Lower lobe of right lung (tissue), 2 donors: ENCODE data around the gene CDO1. TPM values are rescaled to one million over a fixed set of nuclear protein-coding genes. Genes with fewer than 3 reads are reported as not detected.

Experiments used
- ATAC-seq, 2 donors: fragments of 200-7000 bp; cut with Tn5 transposase; one replicate each; pipeline ENCODE4 v1.9.1; 2020 to 2022; ENCODE audit warnings: mild to moderate bottlenecking in 2 of 2, moderate library complexity in 2 of 2
- DNase-seq: peaks from one replicate; pipeline ENCODE4 v3.0.0-alpha.2; 2020
- H3K27ac ChIP-seq: fragments of 200-600 bp; one replicate; pipeline ENCODE4 v1.8.0; 2022
- H3K27me3 ChIP-seq: fragments of 200-600 bp; one replicate; pipeline ENCODE4 v1.8.0; 2022; ENCODE audit warnings: low read depth
- H3K36me3 ChIP-seq: fragments of 200-600 bp; one replicate; pipeline ENCODE4 v1.8.0; 2022; ENCODE audit warnings: mild to moderate bottlenecking
- H3K4me1 ChIP-seq: fragments of 200-600 bp; one replicate; pipeline ENCODE4 v1.8.0; 2022
- H3K4me3 ChIP-seq: fragments of 200-600 bp; one replicate; pipeline ENCODE4 v1.8.0; 2022; ENCODE audit warnings: mild to moderate bottlenecking
- H3K9me3 ChIP-seq: fragments of 200-600 bp; one replicate; pipeline ENCODE4 v1.8.0; 2022
- CTCF ChIP-seq: fragments of 200-600 bp; IDR thresholded peaks from one replicate; pipeline ENCODE4 v1.8.0; 2022; ENCODE audit warnings: antibody characterized with exemption, mild to moderate bottlenecking
- intact Hi-C: fragments of 100-400 bp; cut with DNase I; formaldehyde crosslinking; loops from one replicate; pipeline ENCODE4 v1.11.0; 2022
- total RNA-seq: library from RNA; stranded (reverse); fragmentation: NEBNext Ultra II Directional; extraction: Animal tissue kit (Norgen Biotek cat#: 25700); gene quantifications from one replicate; pipeline ENCODE4 v1.2.1, GENCODE V29; 2021
- donor health status: DM: no; HTN: yes; CAD: no; lungs with severe emphysema.

The CDO1 gene
- total RNA-seq, 1 donor from 2014 or later = 12.8 TPM

GRCh38 chr5:115844321-115844817, 27.9 kb upstream of the CDO1 start:
- DNase-seq = no peak
- Histone ChIP-seq H3K27ac (no peak overlapping the region), H3K36me3 (no peaks in the 10 kb centered on the region), H3K4me3 (no peak overlapping the region), H3K4me1 (peaks cover 46% of the 10 kb centered on the region), H3K9me3 (no peaks in the 10 kb centered on the region), H3K27me3 (no peaks in the 10 kb centered on the region)
- TF ChIP-seq CTCF = no peak
- intact Hi-C loops = no loop called here
- ATAC-seq = no peak

GRCh38 chr5:115843444-115844130, 27.1 kb upstream of the CDO1 start:
- intact Hi-C loops = no loop called here
- peak overlapping the region; percentile 84 for H3K4me3 ChIP-seq
- TF ChIP-seq CTCF = no peak

GRCh38 chr5:115842952-115843351, 26.5 kb upstream of the CDO1 start:
- DNase-seq (no peak), ATAC-seq (no peak)
- peak overlapping the region; percentile 91 for H3K27ac ChIP-seq
- no peak for TF ChIP-seq CTCF
- H3K27me3 ChIP-seq = no peaks in the 10 kb centered on the region
- H3K36me3 ChIP-seq = peaks cover 7% of the 10 kb centered on the region
- no peaks in the 10 kb centered on the region for H3K9me3 ChIP-seq
- H3K4me3 ChIP-seq = peak overlapping the region; percentile 84
- H3K4me1 ChIP-seq = peaks cover 59% of the 10 kb centered on the region
- intact Hi-C loops = no loop called here

More at GRCh38 chr5:115843444-115844130, 27.1 kb upstream of the CDO1 start:
- DNase-seq (no peak), ATAC-seq (no peak)
- Histone ChIP-seq H3K4me1 (peaks cover 53% of the 10 kb centered on the region), H3K36me3 (peaks cover under 1% of the 10 kb centered on the region), H3K27me3 (no peaks in the 10 kb centered on the region), H3K9me3 (no peaks in the 10 kb centered on the region), H3K27ac (no peak overlapping the region)

GRCh38 chr5:115842089-115842935, 25.9 kb upstream of the CDO1 start:
- H3K4me1 ChIP-seq = peaks cover 66% of the 10 kb centered on the region
- intact Hi-C loops = no loop called here
- DNase-seq = no peak

More at GRCh38 chr5:115842089-115842935, 25.9 kb upstream of the CDO1 start:
- peak; percentile 79 to 83 for ATAC-seq
- H3K27me3 ChIP-seq = no peaks in the 10 kb centered on the region
- TF ChIP-seq CTCF = peak; percentile 32
- peak overlapping the region; percentile 84 for H3K4me3 ChIP-seq
- H3K27ac ChIP-seq = peak overlapping the region; percentile 91
- H3K36me3 ChIP-seq = peaks cover 13% of the 10 kb centered on the region
- H3K9me3 ChIP-seq = no peaks in the 10 kb centered on the region
